Stimulated activated CD8-positive, alpha-beta memory T cell treated with anti-CD3 and anti-CD28 coated beads, Interleukin-12 subunit alpha, Interleukin-12 subunit beta, amount 100 ng/mL, for 1 hour (primary cell): ENCODE data around the gene DPAGT1.
"Not testable (repeated sequence)": the region's sequence is repeated elsewhere in the genome, so short reads cannot be mapped to it uniquely, and the experiment has no call there.

ENCODE experiments used
- DNase-seq: peaks from one replicate; pipeline ENCODE4 v3.0.0-alpha.2; 2020; ENCODE audit warnings: low read depth

Gene DPAGT1

DNA sequence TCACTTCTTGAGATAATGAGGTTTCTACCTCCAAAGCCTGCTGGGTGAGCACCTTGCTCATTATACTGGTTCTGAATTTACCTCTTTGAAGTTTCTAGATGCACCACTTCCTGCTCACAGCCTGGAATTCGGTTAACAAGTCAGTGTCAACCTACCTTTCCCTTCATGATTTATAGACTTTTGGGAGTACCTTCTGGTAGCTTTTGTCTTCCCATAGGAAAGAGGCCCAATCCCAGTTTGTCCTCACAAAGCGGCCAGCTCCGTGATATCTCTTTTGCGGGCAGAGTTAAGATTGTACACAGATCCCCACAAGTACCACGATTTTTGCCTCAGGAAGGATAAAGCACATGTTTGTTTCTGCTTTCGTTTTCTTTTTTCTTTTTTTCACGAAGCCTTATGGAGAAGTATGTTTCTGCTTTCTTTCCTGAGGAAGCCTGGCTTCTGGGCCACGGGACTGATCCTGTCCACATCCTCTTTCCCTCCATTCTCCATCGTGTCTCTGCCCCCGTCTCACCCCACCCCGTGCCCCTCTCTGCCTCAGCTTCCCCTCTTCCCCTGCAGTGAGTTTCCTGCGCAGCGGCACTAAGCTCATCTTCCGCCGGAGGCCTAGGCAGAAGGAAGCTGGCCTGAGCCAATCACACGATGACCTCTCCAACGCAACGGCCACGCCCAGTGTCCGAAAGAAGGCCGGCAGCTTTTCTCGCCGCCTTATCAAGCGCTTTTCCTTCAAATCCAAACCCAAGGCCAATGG lies 14.0 kb upstream of the DPAGT1 start:
- DNase-seq = no peak

DNA sequence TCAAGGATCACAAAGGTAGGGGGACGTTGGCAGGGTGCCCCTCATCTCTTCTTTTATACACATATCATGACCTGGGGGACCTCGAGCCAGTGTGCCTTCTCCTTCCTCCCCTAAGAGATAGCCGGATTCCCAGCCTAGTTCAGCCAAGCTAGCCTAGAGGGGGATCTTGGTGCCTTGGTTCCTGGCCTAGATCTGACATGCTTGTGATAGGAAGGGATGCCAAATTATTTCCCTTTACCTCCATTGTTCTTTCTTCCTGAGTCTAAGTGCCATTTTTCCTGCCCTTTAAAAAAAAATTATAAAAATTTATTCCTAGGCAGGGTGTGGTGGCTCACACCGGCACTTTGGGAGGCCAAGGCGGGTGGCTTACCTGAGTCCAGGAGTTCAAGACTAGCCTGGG lies 12.7 kb upstream of the DPAGT1 start:
- no peak for DNase-seq

DNA sequence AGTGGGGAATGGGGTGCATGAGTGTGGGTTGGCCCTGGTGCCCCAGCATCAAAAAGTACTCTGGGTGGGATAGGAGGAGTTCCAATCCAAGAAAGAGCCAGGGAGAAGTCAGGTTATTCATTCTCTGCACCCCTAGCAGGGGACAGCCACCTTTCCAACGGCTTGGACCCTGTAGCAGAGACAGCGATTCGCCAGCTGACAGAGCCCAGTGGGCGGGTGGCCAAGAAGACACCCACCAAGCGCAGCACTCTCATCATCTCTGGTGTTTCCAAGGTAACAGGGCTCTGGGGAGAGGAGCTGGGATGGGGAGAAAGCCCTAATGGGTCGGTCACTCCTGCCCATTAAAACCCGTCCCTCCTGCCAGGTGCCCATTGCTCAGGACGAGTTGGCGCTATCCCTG lies 12.1 kb upstream of the DPAGT1 start:
- no peak for DNase-seq

GRCh38 chr11:119112314-119113020 lies 10.8 kb upstream of the DPAGT1 start:
- no peak for DNase-seq

- DNase-seq = no peak
Measured at GRCh38 chr11:119111361-119111925, 9.8 kb upstream of the DPAGT1 start.

GRCh38 chr11:119110439-119110838 lies 8.8 kb upstream of the DPAGT1 start:
- no peak for DNase-seq

DNA sequence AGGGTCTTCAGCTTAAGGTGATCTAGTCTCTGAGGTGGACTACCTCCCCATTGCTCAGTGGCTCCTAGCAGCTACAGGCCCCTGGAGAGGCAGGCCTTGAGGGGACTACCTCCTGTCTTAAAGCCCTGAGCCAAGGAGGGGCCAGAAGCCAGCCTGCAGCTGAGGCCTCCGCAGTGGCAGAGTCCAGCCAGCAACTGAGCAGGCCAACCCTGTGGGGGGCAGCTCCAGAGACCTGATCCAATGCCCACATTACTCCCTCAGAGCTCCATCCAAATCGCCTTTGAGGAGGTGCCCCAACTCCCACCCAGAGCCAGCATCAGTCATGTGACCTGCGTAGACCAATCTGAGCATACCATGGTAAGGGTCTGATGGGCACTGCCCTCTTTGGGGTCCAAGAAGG lies 8.2 kb upstream of the DPAGT1 start:
- DNase-seq = no peak

DNA sequence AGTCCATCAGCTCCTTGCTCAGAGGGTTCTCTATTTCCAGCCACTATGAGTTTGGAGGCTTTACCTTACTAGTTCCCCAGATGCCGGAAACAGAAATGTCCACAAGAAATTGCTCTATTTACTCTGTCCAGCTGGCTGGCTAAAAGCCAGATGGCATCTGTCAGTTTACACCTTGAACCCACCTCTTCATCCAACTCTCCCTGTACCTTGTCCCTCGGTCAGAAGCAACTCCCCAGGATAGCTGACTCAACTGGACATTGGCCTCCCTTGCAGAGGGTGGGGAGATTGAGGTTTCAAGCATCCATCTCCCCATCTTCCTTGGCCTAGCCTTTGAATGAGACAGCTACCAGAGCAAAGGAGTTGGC lies 7.2 kb upstream of the DPAGT1 start:
- DNase-seq = no peak

DNA sequence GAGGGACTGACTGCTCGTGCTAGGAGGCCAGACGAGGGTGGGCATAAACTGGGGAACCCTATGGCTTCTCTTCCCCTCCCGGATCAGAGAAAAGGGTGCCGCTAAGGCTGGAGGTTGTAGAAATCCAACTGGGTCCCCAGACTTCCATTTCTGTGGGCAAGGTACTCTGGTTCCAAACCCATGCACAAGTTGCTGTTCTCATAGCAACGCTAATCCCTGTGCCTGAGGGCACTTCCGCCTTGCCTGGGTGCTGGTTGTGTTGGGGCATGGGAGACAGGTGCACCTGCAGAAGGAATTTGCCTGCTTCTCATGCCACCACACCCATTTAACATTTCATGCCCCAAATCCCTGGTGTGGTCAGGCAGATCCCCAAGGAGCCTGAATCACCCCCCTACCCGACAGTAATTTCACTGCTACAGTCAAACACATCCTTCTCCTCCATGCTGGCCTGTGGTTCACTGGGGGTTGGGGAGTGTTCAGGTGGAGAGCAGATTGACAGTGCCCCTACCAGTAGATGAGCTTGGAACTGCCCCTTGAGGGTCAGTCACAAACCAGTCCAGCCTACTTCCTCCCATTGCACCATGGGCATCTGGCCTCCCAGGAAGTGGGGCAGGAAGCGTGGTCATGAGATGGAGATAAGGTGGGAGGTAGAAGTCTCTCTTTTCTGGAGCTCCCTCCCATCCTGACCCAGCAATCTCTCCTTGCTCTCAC lies 6.6 kb upstream of the DPAGT1 start:
- no peak for DNase-seq

DNA sequence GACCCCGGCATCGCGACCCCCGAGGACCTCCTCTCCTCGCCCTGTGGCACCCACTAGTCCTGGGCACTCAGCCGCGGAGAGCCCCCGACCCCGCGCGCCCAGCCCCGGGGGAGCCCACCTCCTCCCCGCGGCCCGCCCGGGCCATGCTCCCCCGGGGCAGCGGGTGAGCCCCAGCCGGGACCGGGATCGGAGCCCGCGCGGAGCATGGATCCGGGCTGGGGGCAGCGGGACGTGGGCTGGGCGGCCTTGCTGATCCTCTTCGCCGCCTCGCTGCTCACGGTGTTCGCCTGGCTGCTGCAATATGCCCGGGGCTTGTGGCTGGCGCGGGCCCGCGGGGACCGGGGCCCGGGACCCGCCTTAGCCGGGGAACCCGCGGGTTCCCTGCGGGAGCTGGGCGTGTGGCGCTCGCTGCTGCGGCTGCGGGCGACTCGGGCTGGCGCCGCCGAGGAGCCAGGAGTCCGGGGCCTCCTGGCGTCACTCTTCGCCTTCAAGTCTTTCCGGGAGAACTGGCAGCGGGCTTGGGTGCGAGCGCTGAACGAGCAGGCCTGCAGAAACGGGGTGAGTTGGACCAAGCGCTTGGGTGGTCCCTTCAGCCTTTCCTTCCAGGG lies 6.0 kb upstream of the DPAGT1 start:
- no peak for DNase-seq

GRCh38 chr11:119106564-119107537 lies 5.2 kb upstream of the DPAGT1 start, which contains the start of gene C2CD2L:
TSS of gene C2CD2L (plus strand) at chr11:119107344. CDS start at chr11:119107742, 398 bp downstream.
- DNase-seq = peak; percentile 70

DNA sequence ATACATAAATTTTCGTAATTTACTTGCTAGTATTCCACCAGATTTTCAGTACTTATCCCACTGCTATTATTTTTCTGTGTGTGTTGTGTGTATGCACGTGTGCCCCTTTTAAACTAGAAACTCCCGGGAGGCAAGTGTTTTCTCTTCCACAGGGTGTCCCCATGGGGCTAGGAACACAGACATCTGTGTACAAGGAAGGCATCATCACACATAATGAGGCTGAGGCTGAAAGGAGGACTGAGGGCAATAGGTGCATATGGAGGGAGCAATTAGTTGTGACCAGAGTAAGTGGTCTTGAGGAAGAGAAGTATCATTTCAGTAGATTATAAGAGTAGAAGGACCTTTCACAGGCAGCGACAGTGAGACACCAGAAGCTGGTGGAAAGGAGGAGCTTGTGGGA lies 2.1 kb upstream of the DPAGT1 start:
- DNase-seq = no peak

DNA sequence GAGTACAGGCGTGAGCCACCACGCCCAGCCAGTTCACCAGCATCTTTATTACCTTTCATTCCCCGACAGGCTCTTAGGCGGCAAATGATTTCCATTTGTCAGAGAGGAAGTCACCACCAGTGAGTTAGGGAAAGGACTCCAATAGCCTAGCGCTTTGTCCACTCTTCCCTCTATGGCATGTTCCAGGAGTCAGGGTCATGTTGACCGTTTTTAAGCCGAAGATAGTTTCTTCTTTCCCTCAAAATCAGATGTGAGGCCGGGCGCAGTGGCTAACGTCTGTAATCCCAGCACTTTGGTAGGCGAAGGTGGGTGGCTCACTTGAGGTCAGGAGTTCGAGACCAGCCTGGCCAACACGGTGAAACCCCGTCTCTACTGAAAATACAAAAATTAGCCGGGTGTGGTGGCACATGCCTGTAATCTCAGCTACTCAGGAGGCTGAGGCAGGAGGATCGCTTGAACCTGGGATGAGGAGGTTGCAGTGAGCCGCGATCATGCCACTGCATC lies 1.6 kb upstream of the DPAGT1 start:
- not testable (repeated sequence) for DNase-seq

GRCh38 chr11:119100994-119101758 lies 477 bp downstream of the DPAGT1 start:
- DNase-seq = no peak

DNA sequence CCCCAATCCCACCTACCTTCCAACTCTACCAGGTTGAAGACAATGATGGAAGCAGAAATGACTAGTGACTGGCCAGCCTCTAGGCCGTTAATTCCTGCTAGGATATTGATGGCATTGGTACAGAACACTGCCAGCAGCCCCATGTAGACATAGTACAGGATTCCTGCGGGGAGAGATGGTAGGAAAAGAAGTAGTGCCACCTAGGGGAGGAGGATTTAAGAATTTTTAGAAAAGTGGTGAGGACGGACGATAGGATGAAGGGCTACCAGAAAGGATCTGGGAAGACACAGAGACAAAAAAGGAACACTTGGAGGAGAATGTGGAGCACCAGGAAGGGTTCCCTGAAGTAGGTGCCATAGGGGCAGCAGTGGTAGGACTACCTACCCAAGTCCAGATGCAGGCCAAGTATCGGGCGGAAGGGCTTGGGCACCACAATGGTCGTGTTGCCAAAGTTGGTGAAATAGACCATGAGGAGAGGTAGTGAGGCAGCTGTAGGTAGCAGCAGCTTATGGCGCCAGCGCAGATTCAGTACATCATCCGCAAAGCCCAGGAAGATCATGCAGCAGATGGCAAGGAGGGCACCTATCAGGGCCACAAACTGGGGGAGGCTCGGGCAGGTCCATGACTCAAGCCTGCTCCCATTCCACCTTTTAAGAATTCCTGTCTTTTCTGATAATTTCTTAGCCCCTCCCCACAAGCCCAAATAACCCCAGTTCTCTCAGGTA lies 1.2 kb downstream of the DPAGT1 start:
- no peak for DNase-seq

- DNase-seq = no peak
Measured at GRCh38 chr11:119099711-119100110, 1.9 kb downstream of the DPAGT1 start.

DNA sequence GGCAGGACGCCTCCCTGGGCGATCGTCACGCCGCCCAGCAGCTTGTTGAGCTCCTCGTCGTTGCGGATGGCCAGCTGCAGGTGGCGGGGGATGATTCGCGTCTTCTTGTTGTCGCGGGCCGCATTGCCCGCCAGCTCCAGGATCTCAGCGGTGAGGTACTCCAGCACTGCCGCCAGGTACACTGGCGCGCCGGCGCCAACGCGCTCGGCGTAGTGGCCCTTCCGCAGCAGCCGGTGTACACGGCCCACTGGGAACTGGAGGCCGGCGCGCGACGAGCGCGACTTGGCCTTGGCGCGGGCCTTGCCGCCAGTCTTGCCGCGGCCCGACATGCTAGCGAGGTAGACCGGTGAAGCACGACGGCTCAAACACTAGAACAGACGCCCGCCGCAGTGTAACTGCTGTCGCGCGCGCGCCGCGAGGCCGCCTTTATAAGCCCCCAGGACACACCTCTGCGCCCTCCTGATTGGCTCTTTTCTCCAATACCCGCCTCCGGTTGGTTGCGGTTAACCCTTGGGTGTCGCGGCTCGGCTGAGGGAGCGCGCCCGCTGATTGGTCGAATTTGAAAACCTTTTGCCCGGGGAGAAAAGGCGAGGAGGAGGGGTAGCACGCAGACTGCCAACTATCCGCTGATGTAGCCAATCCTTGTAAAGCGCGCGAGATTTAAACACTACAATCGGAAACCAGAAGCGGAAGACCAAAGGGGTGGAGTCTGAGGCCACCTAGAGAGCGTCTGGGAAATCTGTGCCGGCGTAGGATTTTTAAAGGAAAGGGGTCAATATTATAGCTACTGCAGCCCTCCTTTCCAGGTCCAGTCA lies 6.4 kb downstream of the DPAGT1 start:
- DNase-seq = peak; percentile 99

GRCh38 chr11:119094816-119095065 lies 6.9 kb downstream of the DPAGT1 start:
- peak; percentile 36 for DNase-seq
